UCSD-AML1 (cell line): Measurements from ENCODE around the gene UBL7.

Source experiments
- DNase-seq: peaks from one replicate; lab custom pipeline; 2025; ENCODE audit not compliant: unreplicated experiment; lab: John Stamatoyannopoulos, UW

The UBL7 gene

GRCh38 chr15:74409225-74409624 is 51.7 kb downstream of the UBL7 start:
- no peak for DNase-seq

- no peak for DNase-seq
These were observed 52.1 kb downstream of the UBL7 start for GRCh38 chr15:74408815-74409214.

- DNase-seq: no peak
These were observed 52.6 kb downstream of the UBL7 start for GRCh38 chr15:74408385-74408784.

GRCh38 chr15:74406992-74407705 is 53.8 kb downstream of the UBL7 start:
- DNase-seq: peak; percentile 37

GRCh38 chr15:74406517-74406916 is 54.4 kb downstream of the UBL7 start:
- no peak for DNase-seq

- no peak for DNase-seq
These were observed 55.1 kb downstream of the UBL7 start for GRCh38 chr15:74405823-74406222.

- DNase-seq: peak; percentile 64
These were observed 56.9 kb downstream of the UBL7 start for GRCh38 chr15:74403991-74404563.

GRCh38 chr15:74403588-74403919 is 57.4 kb downstream of the UBL7 start:
- DNase-seq: no peak

GRCh38 chr15:74402873-74403587 is 57.9 kb downstream of the UBL7 start:
- peak; percentile 85 for DNase-seq

- DNase-seq: no peak
These were observed 58.6 kb downstream of the UBL7 start for GRCh38 chr15:74402337-74402841.

GRCh38 chr15:74400915-74401757 is 59.8 kb downstream of the UBL7 start:
- no peak for DNase-seq

- DNase-seq: no peak
These were observed 60.6 kb downstream of the UBL7 start for GRCh38 chr15:74400313-74400860.

GRCh38 chr15:74399511-74400312 is 61.2 kb downstream of the UBL7 start:
- peak; percentile 72 for DNase-seq

- no peak for DNase-seq
These were observed 61.9 kb downstream of the UBL7 start for GRCh38 chr15:74399100-74399499.

- DNase-seq: no peak
These were observed 62.8 kb downstream of the UBL7 start for GRCh38 chr15:74398183-74398582.

GRCh38 chr15:74397239-74398068 is 63.5 kb downstream of the UBL7 start:
- DNase-seq: no peak

- peak; percentile 63 for DNase-seq
These were observed 64.3 kb downstream of the UBL7 start for GRCh38 chr15:74396445-74397238.

- no peak for DNase-seq
These were observed 64.9 kb downstream of the UBL7 start for GRCh38 chr15:74396146-74396438.
